Trophoblast cell (in vitro differentiated cells and primary cell): ENCODE results near the gene STK10.

Experiments used
- DNase-seq, 2 donors: peaks; one replicate each; pipeline ENCODE4 v3.0.0-alpha.2; 2016
- H2AFZ ChIP-seq: 2 replicates; pipeline ENCODE4 v1.6.1; 2013; ENCODE audit warnings: low read length, moderate library complexity, mild to moderate bottlenecking; ENCODE audit not compliant: insufficient read depth, poor library complexity
- H2AK5ac ChIP-seq: 2 replicates; pipeline ENCODE4 v1.6.1; 2013; ENCODE audit warnings: mild to moderate bottlenecking, low read length
- H2BK120ac ChIP-seq: 2 replicates; pipeline ENCODE4 v1.6.1; 2013; ENCODE audit warnings: low read length, mild to moderate bottlenecking, moderate library complexity; ENCODE audit not compliant: insufficient read depth, poor library complexity
- H2BK12ac ChIP-seq: 2 replicates; pipeline ENCODE4 v1.6.1; 2013; ENCODE audit warnings: mild to moderate bottlenecking, low read length, moderate library complexity
- H2BK5ac ChIP-seq: 2 replicates; pipeline ENCODE4 v1.6.1; 2013; ENCODE audit warnings: low read length, low read depth, moderate library complexity, mild to moderate bottlenecking; ENCODE audit not compliant: poor library complexity
- H3K14ac ChIP-seq: 2 replicates; pipeline ENCODE4 v1.6.1; 2013; ENCODE audit warnings: mild to moderate bottlenecking, low read length
- H3K18ac ChIP-seq: 2 replicates; pipeline ENCODE4 v1.6.1; 2013; ENCODE audit warnings: mild to moderate bottlenecking, low read length
- H3K23ac ChIP-seq: 2 replicates; pipeline ENCODE4 v1.6.1; 2013; ENCODE audit warnings: low read length
- H3K27ac ChIP-seq: 2 replicates; pipeline ENCODE4 v1.5.1; 2013; ENCODE audit warnings: low read depth, mild to moderate bottlenecking, inconsistent platforms, low read length, moderate library complexity
- H3K27me3 ChIP-seq: 2 replicates; pipeline ENCODE4 v1.6.1; 2013; ENCODE audit warnings: inconsistent platforms, mild to moderate bottlenecking, low read length, moderate library complexity; ENCODE audit not compliant: insufficient read depth
- H3K36me3 ChIP-seq, 2 experiments: 1 replicate in 1 of 2; 2 replicates in 1 of 2; pipeline ENCODE4 v1.6.1; 2013; ENCODE audit warnings: low read length in 2 of 2, mild to moderate bottlenecking in 2 of 2, moderate library complexity in 1 of 2; ENCODE audit not compliant: insufficient read depth in 2 of 2, control insufficient read depth in 1 of 2
- H3K4ac ChIP-seq: 2 replicates; pipeline ENCODE4 v1.6.1; 2013; ENCODE audit warnings: low read depth, mild to moderate bottlenecking, low read length, moderate library complexity
- H3K4me1 ChIP-seq, 2 experiments: 1 replicate in 1 of 2; 2 replicates in 1 of 2; pipeline ENCODE4 v1.6.1; 2013; ENCODE audit warnings: low read length in 2 of 2, mild to moderate bottlenecking in 2 of 2, moderate library complexity in 1 of 2; ENCODE audit not compliant: insufficient read depth in 2 of 2, control insufficient read depth in 1 of 2
- H3K4me2 ChIP-seq: 2 replicates; pipeline ENCODE4 v1.6.1; 2013; ENCODE audit warnings: inconsistent platforms, mild to moderate bottlenecking, low read length, moderate library complexity
- H3K4me3 ChIP-seq: 2 replicates; pipeline ENCODE4 v1.5.1; 2013; ENCODE audit warnings: mild to moderate bottlenecking, low read depth, low read length, inconsistent platforms
- H3K79me1 ChIP-seq: one replicate; pipeline ENCODE4 v1.6.1; 2013; ENCODE audit warnings: low read length
- H3K79me2 ChIP-seq: 2 replicates; pipeline ENCODE4 v1.6.1; 2013; ENCODE audit warnings: low read length, mild to moderate bottlenecking; ENCODE audit not compliant: control insufficient read depth, insufficient read depth, poor library complexity
- H3K9ac ChIP-seq: 2 replicates; pipeline ENCODE4 v1.6.1; 2013; ENCODE audit warnings: mild to moderate bottlenecking, low read length
- H3K9me3 ChIP-seq: 2 replicates; pipeline ENCODE4 v1.6.1; 2013; ENCODE audit warnings: low read depth, mild to moderate bottlenecking, control low read depth, inconsistent platforms, low read length; ENCODE audit not compliant: insufficient read depth
- H4K12ac ChIP-seq: 2 replicates; pipeline ENCODE4 v1.6.1; 2013; ENCODE audit warnings: low read depth, mild to moderate bottlenecking, low read length, moderate library complexity
- H4K8ac ChIP-seq: 2 replicates; pipeline ENCODE4 v1.6.1; 2013; ENCODE audit warnings: low read depth, mild to moderate bottlenecking, low read length, moderate library complexity
- H4K91ac ChIP-seq: one replicate; pipeline ENCODE4 v1.6.1; 2013; ENCODE audit warnings: low read depth, mild to moderate bottlenecking, low read length, moderate library complexity
- WGBS: extraction: QIAGEN DNeasy Blood & Tissue Kit; methylation state at CpG from one replicate; pipeline ENCODE4 v1.1.7; 2013; ENCODE audit warnings: missing lambda C conversion rate; ENCODE audit not compliant: insufficient read length, insufficient coverage; ENCODE audit errors: extremely low coverage; 5-methylcytosine and 5-hydroxymethylcytosine counted together

STK10 gene

DNA sequence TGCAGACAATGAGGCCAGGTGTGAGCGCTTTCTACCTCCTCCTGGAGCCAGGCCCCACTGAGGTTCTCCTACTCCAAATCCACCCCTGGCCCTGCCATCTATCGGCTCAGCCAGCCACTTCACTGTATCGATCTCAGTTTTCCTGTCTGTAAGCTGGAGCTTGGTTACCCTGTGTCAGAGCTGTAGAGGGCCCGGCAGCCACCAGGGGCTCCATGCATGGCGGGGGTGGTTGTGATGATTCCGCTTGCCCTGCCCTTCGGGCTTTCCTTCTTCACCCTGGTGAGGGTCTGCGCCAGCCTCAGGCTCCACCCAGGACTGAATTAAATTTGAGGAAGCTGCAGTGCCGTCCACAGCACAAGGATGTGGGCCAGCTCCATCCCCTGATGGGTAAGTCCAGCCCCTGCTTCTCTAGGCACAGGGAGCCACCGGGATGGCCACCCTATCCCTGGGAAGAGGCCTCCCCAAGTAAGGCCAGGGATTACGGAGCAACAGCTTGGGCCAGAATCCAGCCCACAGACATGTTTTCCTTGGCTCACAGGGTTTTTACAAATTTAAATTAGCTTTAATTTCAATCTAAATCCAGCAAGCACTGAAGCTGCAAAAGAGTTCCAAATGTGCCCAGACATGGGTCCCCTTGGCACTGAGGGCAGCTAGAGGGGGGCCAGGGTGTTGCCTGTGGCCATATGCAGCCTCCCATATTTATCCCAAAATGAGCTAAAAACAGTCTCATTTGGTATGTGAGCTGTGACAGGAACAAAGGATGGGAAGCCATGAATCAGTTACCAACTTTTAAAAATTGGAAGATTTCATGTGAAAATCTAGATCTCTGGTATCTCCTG is 92.4 kb downstream of the STK10 start:
- H3K4me1 ChIP-seq = peaks cover 0 to 4% of the 10 kb centered on the region in 2 experiments
- no peak overlapping the region for H3K27ac ChIP-seq
- no peak overlapping the region for H3K23ac ChIP-seq
- H2AFZ ChIP-seq = no peak overlapping the region
- no peak overlapping the region for H2BK12ac ChIP-seq
- no peak overlapping the region for H3K9ac ChIP-seq
- H3K4ac ChIP-seq = no peak overlapping the region
- no peak overlapping the region for H3K4me2 ChIP-seq
- no peaks in the 10 kb centered on the region for H3K79me1 ChIP-seq
- H2BK5ac ChIP-seq = no peak overlapping the region
- H3K27me3 ChIP-seq = no peaks in the 10 kb centered on the region
- H4K12ac ChIP-seq = no peak overlapping the region
- H3K14ac ChIP-seq = no peak overlapping the region
- no peak overlapping the region for H3K18ac ChIP-seq
- no peak overlapping the region for H3K4me3 ChIP-seq
- no peak overlapping the region for H4K91ac ChIP-seq
- no peaks in the 10 kb centered on the region for H3K9me3 ChIP-seq
- no CpG with 5 or more reads among the region's 11 CpGs for WGBS
- H2BK120ac ChIP-seq = no peak overlapping the region
- no peak overlapping the region for H4K8ac ChIP-seq
- no peaks in the 10 kb centered on the region for H3K79me2 ChIP-seq
- H2AK5ac ChIP-seq = no peak overlapping the region
- peaks cover 38 to 39% of the 10 kb centered on the region in 2 experiments for H3K36me3 ChIP-seq
- DNase-seq = no peak

- no peak overlapping the region for H4K91ac ChIP-seq
- no peaks in the 10 kb centered on the region for H3K79me2 ChIP-seq
- H3K79me1 ChIP-seq = no peaks in the 10 kb centered on the region
- H3K27me3 ChIP-seq = no peaks in the 10 kb centered on the region
- peaks cover 2% of the 10 kb centered on the region for H3K9me3 ChIP-seq
- no peak overlapping the region for H3K27ac ChIP-seq
- H4K12ac ChIP-seq = no peak overlapping the region
- DNase-seq = peak; percentile 59 to 78
- H2BK120ac ChIP-seq = no peak overlapping the region
- no peak overlapping the region for H3K18ac ChIP-seq
- H2BK12ac ChIP-seq = no peak overlapping the region
- no peak overlapping the region for H3K4me3 ChIP-seq
- H3K4me1 ChIP-seq = peaks cover 0 to 4% of the 10 kb centered on the region in 2 experiments
- no peak overlapping the region for H3K23ac ChIP-seq
- H2BK5ac ChIP-seq = no peak overlapping the region
- no peak overlapping the region for H4K8ac ChIP-seq
- no peak overlapping the region for H2AFZ ChIP-seq
- H2AK5ac ChIP-seq = no peak overlapping the region
- H3K4me2 ChIP-seq = no peak overlapping the region
- no peak overlapping the region for H3K9ac ChIP-seq
- peaks cover 40 to 45% of the 10 kb centered on the region in 2 experiments for H3K36me3 ChIP-seq
- WGBS = no CpG with 5 or more reads among the region's 3 CpGs
- no peak overlapping the region for H3K14ac ChIP-seq
- no peak overlapping the region for H3K4ac ChIP-seq
These were observed 94.1 kb downstream of the STK10 start for GRCh38 chr5:172093965-172094364.

- no peak overlapping the region for H3K9ac ChIP-seq
- H3K4me3 ChIP-seq = no peak overlapping the region
- no peaks in the 10 kb centered on the region for H3K79me2 ChIP-seq
- no peak overlapping the region for H4K91ac ChIP-seq
- no peak overlapping the region for H2AFZ ChIP-seq
- no peak for DNase-seq
- H2BK12ac ChIP-seq = no peak overlapping the region
- H4K8ac ChIP-seq = no peak overlapping the region
- H3K9me3 ChIP-seq = peaks cover 2% of the 10 kb centered on the region
- H3K18ac ChIP-seq = no peak overlapping the region
- no peaks in the 10 kb centered on the region for H3K27me3 ChIP-seq
- no peak overlapping the region for H3K4me2 ChIP-seq
- no peak overlapping the region for H2BK5ac ChIP-seq
- H3K23ac ChIP-seq = no peak overlapping the region
- H3K4me1 ChIP-seq = peaks cover 0 to 4% of the 10 kb centered on the region in 2 experiments
- no peak overlapping the region for H3K14ac ChIP-seq
- no peak overlapping the region for H2AK5ac ChIP-seq
- no peak overlapping the region for H4K12ac ChIP-seq
- no peak overlapping the region for H2BK120ac ChIP-seq
- no peak overlapping the region for H3K4ac ChIP-seq
- no peaks in the 10 kb centered on the region for H3K79me1 ChIP-seq
- H3K27ac ChIP-seq = no peak overlapping the region
- H3K36me3 ChIP-seq = peaks cover 40 to 45% of the 10 kb centered on the region in 2 experiments
- no CpG with 5 or more reads among the region's 10 CpGs for WGBS
These were observed 94.5 kb downstream of the STK10 start for GRCh38 chr5:172093559-172093958.

DNA sequence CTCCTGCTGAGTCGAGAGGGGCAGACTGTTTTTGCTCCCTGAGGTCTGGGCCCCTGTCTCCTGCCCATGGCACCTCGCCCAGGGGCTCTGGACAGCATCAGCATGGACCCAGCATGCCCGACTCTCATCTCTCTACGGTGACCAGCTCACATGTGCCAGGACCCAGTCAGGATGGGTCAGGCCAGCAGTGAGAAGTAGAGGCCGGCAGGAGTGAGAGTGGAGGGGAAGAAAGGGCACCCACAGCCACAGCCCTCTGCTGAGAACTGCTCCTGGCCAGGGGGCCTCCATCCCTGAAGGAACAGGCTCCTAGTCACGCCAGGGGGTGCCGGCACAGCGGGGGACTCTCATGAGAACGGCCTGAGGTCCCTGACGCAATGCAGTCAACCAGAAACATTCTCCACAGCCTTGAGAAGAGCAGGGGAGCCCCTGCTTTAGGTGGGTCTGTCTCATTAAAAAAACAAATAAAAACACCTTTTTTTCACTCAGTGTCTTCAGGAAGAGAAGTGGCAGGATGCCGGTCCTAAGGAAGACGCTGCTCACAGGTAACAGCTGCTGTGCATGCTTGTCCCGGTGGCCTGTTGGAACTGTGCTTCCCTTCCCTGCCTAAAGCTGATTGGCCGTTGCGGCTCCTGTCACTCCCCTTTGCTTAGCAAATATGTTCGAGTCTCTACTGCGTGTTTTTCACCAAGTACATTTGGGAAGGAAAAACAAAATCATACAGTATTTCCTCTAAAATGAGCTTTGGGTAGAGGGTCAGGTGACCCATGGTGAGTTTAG is 95.9 kb downstream of the STK10 start:
- peaks cover 2% of the 10 kb centered on the region for H3K9me3 ChIP-seq
- H3K23ac ChIP-seq = no peak overlapping the region
- peaks cover 38 to 45% of the 10 kb centered on the region in 2 experiments for H3K36me3 ChIP-seq
- no peak for DNase-seq
- H3K4me1 ChIP-seq = peaks cover 0 to 4% of the 10 kb centered on the region in 2 experiments
- H2AFZ ChIP-seq = no peak overlapping the region
- no peak overlapping the region for H3K14ac ChIP-seq
- H2AK5ac ChIP-seq = no peak overlapping the region
- no peak overlapping the region for H4K8ac ChIP-seq
- H2BK12ac ChIP-seq = peak overlapping the region; percentile 25
- H3K4ac ChIP-seq = no peak overlapping the region
- H3K9ac ChIP-seq = no peak overlapping the region
- H4K12ac ChIP-seq = no peak overlapping the region
- no peaks in the 10 kb centered on the region for H3K79me1 ChIP-seq
- H2BK5ac ChIP-seq = no peak overlapping the region
- no peak overlapping the region for H3K18ac ChIP-seq
- H3K4me3 ChIP-seq = no peak overlapping the region
- no peak overlapping the region for H3K4me2 ChIP-seq
- H3K79me2 ChIP-seq = no peaks in the 10 kb centered on the region
- H4K91ac ChIP-seq = no peak overlapping the region
- H3K27me3 ChIP-seq = no peaks in the 10 kb centered on the region
- no peak overlapping the region for H2BK120ac ChIP-seq
- WGBS = no CpG with 5 or more reads among the region's 17 CpGs
- H3K27ac ChIP-seq = no peak overlapping the region
